Measurements from ENCODE around the gene ENTR1. TPM values are rescaled to one million over a fixed set of nuclear protein-coding genes. Genes with fewer than 3 reads are reported as not detected.

Gene ENTR1
- total and polyA plus RNA-seq, 2 of the 13 experiments (the other 11 are each of a cell fraction or from before 2014, with no cell fraction given) = 70.1 to 76.4 TPM

- no peak for TF ChIP-seq ZNF296 (CRISPR knock-in tag; conservative IDR thresholded peaks at IDR 0.05)
- TF ChIP-seq ISL2 (CRISPR knock-in tag; IDR thresholded peaks at IDR 0.05) = peak; percentile 37; the same call in 1 of the 2 replicates
- TF ChIP-seq KLF13 (CRISPR knock-in tag; IDR thresholded peaks at IDR 0.05) = no peak
- TF ChIP-seq CCDC6 (CRISPR knock-in tag; IDR thresholded peaks at IDR 0.05) = peak; percentile 95
- TF ChIP-seq EED (CRISPR knock-in tag; IDR thresholded peaks at IDR 0.05) = no peak
- peak; percentile 79 for TF ChIP-seq TBX2 (CRISPR knock-in tag; IDR thresholded peaks at IDR 0.05; ENCODE audit: borderline replicate concordance)
- no peak for TF ChIP-seq ZNF670 (CRISPR knock-in tag; IDR thresholded peaks at IDR 0.05; ENCODE audit: borderline replicate concordance)
- TF ChIP-seq NRL (CRISPR knock-in tag; IDR thresholded peaks at IDR 0.05; ENCODE audit: borderline replicate concordance) = peak; percentile 46; the same call in 1 of the 2 replicates
- TF ChIP-seq AGO1 (IDR thresholded peaks at IDR 0.05; ENCODE audit: low read depth, low read length, poor library complexity, severe bottlenecking) = peak; percentile 93
- peak; percentile 88 for TF ChIP-seq ZSCAN5A (CRISPR knock-in tag; IDR thresholded peaks at IDR 0.05; ENCODE audit: borderline replicate concordance)
- peak; percentile 78 for TF ChIP-seq E2F5 (CRISPR knock-in tag; conservative IDR thresholded peaks at IDR 0.05)
- peak; percentile 54; the same call in 1 of the 2 replicates for TF ChIP-seq PCBP1 (IDR thresholded peaks at IDR 0.05; ENCODE audit: borderline replicate concordance, low read depth, low read length)
- TF ChIP-seq IKZF1 (IDR thresholded peaks at IDR 0.05) = no peak
- TF ChIP-seq ZFP1 (CRISPR knock-in tag; IDR thresholded peaks at IDR 0.05) = peak; percentile 49; the same call in 1 of the 2 replicates
- no peak for TF ChIP-seq ZNF256 (CRISPR knock-in tag; conservative IDR thresholded peaks at IDR 0.05)
- no peak for TF ChIP-seq SMAD3 (CRISPR knock-in tag; IDR thresholded peaks at IDR 0.05)
- no peak for TF ChIP-seq ZFP41 (CRISPR knock-in tag; IDR thresholded peaks at IDR 0.05; ENCODE audit: borderline replicate concordance)
- no peak for TF ChIP-seq KDM6A (CRISPR knock-in tag; IDR thresholded peaks at IDR 0.05; ENCODE audit: low read depth)
- no peak for TF ChIP-seq GTF3A (CRISPR knock-in tag; conservative IDR thresholded peaks at IDR 0.05)
- peak; percentile 93 for TF ChIP-seq ZNF891 (CRISPR knock-in tag; IDR thresholded peaks at IDR 0.05)
- no peak for TF ChIP-seq GABPA (IDR thresholded peaks at IDR 0.05; ENCODE audit: low read depth, low read length)
- TF ChIP-seq GABPA (CRISPR knock-in tag; IDR thresholded peaks at IDR 0.05; ENCODE audit: low read depth) = peak; percentile 85
- peak; percentile 55; the same call in 1 of the 2 replicates for TF ChIP-seq RFXANK (CRISPR knock-in tag; IDR thresholded peaks at IDR 0.05)
- 0 out of 2 replicates have a peak, but pooled peaks have one; percentile 31 for TF ChIP-seq ZNF619 (CRISPR knock-in tag; IDR thresholded peaks at IDR 0.05)
- TF ChIP-seq RBAK (CRISPR knock-in tag; IDR thresholded peaks at IDR 0.05) = no peak
These were observed 47.1 kb downstream of the ENTR1 start, which contains the start of gene DNLZ (continued) for GRCh38 chr9:136363106-136363948.

Measured in HepG2 (cell line).